Stimulated activated naive CD4-positive, alpha-beta T cell (primary cell): ENCODE measurements around the gene GINS2.

Experiments used
- DNase-seq, 6 experiments: peaks; one replicate each; lab custom pipeline; 2025; lab: John Stamatoyannopoulos, UW

GINS2 gene

DNA sequence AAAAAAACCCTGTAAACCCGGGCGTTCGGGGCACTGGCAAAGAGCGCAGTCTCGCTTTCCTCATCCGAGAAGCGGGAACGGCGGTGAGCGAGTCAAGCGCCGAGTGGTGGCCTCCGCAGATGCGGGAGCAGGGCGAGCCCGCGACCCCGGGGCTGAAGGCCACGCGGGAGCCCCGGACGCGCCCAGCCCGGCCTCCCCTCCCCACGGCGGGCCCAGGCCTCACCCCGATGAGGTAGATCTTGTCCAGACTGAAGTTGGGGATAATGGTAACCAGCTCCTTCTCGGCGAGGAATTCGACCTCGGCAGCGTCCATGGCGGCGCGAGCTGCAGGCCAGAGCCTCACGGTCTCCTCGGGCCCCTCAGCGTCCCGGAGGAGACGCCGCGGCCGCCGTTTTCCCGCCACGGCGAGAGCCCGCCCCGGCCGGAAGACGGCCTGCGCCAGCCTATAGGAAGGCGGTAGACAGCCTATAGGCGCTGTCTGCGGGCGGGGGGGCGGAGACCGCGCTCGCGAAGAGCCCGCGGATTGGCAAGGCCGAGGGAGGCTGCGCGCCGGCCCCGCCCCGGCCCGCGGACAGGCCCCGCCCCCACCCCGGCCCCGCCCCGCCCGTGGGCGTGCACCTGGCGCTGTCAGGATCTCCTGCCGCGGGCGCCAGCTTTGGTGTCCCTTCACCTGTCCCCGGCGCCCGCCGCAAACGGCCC lies at the start of gene GINS2:
Gene GINS2, minus strand, starts transcription at position 369 of the 699 bp plus-strand sequence. Its CDS starts 56 bp downstream, at position 313.
- DNase-seq = peak; percentile 82 to 91 (median 88)

- DNase-seq = no peak
These were observed 48.2 kb upstream of the GINS2 start for GRCh38 chr16:85736921-85737320.

DNA sequence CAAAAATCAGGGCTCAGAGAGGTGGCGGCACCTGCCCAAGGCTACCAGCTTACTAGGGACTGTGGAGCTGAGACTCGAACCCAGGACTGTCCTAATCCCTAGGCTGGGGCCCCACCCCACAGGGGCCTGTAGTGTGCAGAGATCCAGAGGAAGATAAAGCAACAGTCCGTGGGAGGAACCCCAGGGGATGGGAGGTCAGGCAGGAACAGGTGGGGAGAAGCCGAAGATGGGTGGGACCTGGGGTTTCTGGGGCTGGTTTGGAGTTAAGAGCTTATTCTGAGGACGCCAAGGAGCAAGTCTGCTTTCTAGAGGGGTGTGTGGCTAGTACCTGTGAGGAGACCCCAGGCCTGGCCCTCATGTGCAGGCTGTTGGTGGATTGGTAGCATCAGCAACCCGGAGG lies 47.2 kb upstream of the GINS2 start:
- DNase-seq = no peak

DNA sequence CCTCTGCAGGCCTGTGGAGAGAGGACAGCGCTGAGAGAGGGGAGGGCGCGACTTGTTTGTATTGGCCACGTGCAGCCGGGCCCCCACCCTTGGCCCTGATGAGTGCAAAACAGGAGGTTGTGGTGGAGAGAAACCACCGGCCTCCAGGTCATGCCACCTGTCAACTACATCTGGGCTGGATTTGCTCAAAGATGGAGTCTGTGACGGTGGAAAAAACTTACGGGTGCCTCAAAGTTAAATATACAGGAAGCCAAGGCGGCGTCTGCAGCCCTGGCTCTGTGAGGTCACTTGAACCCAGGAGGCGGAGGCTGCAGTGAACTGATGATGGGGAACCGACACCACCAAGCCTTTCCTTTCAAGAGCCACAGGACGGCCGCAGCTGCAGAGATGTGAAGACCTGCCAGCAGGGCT lies 46.5 kb upstream of the GINS2 start:
- peak; percentile 3 to 72 (median 46) for DNase-seq

DNA sequence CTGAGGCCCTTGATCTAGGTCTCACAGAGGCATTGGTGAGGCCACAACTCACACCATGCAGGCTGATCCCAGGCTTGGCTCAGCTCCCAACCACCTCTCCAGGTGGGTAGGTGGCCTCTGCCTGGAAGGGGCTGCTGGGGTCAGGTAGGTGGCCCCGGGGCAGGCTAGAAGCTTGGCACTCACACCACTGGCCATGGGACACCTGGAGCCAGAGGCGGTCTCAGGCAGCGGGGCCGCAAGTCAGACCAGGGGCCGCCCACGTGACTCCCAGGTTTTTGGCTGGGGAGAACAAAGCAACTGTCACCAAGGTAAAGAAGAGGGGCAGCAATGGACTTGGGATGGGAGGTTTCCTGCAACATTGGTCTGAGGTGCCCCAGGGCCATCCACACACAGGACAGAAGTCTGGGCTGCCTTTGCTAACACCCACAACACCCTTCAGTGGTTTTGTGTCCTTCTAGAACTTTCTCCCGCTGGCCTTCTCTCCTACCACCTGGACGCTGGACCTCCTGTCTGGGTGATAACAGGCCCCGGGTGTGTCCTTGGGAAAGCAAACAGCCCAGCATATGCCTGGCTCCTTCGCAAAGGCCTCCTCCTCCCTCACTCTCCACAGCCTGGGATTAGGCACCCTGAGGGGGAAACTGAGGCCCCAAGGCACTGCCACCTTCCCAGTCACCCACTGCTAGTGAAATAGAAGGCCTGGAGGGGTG lies 45.7 kb upstream of the GINS2 start:
- DNase-seq = no peak

DNA sequence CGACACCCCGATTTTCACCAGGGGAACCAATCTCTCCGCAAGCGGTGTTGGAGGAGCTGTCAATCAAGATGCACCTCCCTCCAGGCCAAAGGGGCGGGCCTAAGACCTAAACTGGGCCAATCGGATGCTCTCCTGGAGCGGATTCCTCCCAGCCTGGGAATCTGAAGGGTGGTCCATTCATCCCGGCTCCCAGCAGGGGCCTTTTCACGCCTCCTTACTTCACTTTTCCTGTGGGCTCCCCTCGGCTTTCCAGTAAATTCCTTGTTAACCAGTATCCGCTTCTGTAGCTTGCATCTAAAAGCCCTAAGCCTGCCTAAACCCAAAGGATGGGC lies 45.1 kb upstream of the GINS2 start:
- DNase-seq = no peak

DNA sequence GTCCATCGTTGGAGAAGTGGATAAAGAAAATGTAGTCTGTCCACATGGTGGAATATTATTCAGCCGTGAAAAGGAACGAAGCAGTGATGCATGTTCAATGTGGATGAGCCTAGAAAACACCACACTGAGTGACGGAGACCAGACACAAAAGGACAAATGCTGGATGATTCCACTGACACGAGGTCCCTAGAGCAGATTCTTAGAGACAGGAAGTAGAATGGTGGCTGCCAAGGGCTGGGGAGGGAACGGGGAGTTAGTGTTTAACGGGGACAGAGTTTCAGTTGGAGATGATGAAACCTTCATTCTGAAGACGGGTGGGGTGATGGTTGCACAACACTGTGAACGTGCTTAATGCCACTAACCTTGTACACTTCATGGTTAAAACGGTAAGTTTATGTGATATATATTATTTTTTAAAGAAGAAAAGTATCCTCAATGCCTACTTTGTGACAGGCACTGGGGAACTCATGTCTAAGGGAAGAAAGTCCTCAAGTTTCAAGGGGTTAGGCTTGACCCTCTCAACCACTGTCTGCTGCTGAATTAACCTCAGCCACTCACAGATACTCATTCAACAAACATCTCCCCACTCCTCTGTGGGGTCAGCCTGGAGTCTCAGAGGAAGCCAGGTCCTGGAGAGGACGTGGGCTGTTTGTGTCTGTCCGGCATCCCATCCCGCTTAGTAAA lies 44.5 kb upstream of the GINS2 start:
- no peak for DNase-seq

GRCh38 chr16:85731179-85731578 lies 42.4 kb upstream of the GINS2 start:
- no peak for DNase-seq

DNA sequence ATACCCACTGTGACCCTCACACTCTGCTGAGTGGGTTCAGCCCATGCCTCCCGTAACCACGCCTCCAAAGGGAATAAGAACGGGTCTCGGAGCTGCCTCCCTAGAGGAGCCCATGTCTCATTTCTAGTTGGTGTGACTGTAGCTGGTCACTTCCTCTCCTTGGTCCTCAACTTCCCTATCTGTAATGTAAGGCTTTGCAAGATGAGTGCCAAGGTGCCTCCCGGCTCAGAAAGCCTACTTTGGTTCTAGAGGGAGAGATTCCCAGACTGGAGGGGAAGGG lies 41.4 kb upstream of the GINS2 start:
- no peak for DNase-seq

DNA sequence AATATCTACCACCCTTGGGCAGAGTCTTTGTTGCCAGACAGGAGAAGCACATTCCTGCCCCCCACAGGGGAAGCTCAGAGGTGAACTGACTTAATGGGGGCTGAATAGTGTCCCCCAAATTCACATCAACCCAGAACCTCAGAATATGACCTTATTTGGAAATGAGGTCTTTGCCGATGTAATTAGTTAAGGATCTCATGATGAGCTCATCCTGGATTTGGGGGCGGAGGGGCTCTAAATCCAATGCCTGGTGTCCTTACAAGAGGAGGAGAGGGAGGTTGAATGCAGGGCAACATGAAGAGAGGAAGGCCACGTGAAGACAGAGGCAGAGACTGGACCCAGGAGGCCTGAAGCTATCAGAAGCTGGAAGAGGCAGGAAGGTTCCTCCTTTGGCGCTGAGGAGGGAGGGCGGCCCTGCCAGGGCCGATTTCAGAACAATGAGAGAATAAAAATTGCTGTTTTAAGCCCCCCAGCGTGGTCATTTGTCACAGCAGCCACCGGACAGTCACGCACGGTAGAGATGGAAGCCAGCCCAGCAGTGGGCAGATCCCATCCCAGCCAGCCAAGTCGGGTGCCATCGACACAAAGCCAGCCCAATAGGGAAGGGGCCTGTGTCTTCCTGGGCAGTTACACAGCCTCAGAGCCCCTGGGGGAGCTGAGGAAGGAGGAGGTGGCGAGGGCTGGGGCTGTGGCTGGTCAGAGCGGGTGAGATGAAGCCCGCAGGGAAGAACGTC lies 40.9 kb upstream of the GINS2 start:
- DNase-seq = no peak

DNA sequence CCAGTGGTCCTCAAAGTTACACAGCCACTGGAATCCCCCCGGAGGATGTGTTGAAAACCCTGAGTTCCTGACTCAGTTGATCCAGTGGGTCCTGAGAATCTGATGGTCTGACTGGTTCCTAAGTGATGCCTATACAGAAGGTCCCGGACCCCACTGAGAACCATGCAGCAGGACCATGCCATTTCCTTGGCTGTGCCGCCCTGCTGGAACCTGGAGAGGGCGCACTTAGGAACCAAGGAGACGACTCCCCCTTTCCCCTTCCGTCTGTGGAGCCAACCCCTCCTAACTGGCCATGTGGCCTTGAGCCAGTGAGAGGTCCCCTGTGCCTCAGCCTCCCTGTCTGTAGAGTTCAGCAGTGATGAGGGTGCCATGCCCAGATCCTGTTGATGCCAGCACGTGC lies 40.1 kb upstream of the GINS2 start:
- DNase-seq = no peak

- DNase-seq = no peak
These were observed 36.2 kb upstream of the GINS2 start for GRCh38 chr16:85724936-85725335.

DNA sequence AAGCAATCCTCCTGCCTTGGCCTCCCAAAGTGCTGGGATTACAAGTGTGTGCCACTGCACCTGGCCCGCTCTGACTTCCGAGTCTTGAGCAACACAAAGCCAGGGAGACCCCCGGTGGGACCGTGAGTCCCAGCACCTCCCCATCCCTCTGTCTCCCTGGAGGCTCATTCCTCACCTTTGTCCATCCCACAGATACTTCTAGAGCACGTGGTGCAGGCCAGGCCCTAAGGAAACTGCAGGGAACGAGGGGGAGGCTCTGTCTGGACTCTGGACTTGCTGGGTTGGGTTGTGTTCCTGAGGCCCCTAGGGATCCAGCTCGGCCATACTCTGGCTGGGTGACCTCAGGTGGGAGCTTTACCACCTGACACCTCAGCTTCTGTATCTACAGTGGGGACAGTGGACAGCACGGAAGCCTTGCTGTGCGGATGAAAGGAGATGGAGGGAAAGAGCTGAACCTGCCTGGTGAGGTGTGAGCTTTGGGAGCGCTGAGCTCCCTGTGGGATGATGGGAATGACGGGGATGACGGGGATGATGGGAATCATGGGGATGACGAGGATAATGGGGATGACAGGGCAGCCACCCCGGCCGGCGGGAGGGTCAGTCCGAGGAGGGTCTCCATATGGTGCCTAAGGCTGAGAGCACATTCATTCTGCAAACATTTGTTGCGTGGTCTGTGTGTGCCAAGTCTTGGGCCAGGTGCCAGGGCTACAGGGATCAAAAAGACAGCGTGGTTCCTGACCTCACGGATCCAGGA lies 35.5 kb upstream of the GINS2 start:
- DNase-seq = no peak

GRCh38 chr16:85722128-85722893 lies 33.6 kb upstream of the GINS2 start:
- DNase-seq = no peak

DNA sequence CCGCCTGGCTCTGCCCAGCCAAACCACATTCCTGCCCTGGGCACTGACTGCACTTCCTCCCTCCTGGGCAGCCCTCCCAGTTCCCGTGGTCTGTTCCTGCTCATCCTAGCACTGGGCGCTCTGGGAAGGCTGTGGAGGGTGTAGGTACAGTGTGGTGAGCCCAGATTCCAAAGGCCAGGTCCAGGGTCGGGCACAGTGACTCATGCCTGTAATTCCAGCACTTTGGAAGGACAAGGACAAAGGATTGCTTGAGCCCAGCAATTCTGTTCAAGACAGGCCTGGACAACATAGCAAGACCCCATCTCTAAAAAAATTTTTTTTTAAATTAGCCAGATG lies 31.5 kb upstream of the GINS2 start:
- no peak for DNase-seq

DNA sequence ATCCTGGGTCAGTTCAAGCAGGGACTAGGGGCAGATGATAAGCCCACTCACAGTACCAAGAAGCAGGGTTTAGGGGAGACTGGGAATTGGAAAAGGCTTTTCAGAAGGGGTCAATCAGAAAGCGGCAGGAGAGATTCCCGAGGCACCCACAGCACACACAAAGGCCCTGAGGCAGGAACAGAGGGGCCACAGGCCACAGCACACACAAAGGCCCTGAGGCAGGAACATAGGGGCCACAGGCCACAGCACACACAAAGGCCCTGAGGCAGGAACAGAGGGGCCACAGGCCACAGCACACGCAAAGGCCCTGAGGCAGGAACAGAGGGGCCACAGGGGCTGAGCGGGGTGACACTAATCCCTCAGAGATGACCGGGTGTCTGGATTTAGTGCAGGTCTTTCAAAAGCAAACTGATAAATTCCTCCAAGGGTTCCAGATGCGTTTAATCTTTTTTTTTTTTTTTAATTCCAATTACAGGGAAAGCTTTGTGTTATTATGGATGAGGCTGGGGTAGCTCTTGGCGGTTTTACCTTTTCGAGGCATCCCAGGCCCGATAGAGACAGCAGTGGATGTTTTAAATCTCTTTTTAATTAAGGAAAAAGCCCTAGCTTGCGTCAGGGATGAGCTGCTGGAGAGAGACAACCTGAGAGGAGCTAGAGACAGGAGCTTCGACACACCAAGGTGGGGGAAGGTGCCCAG lies 31.0 kb upstream of the GINS2 start:
- DNase-seq = no peak

GRCh38 chr16:85718682-85719081 lies 29.9 kb upstream of the GINS2 start:
- DNase-seq = no peak

DNA sequence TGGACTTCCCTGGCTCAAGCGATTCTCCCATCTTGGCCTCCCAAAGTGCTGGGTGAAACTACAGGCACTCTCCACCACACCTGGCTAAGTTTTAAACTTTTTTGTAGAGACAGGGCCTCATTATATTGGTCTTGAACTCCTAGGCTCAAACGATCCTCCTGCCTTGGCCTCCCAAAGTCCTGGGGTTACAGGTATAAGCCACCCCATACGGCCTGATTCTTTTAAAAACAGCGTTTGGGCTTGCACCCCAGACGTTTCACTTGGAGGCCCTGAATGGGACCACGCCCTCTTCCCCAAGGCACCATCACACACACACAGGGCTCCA lies 29.4 kb upstream of the GINS2 start:
- DNase-seq = no peak

DNA sequence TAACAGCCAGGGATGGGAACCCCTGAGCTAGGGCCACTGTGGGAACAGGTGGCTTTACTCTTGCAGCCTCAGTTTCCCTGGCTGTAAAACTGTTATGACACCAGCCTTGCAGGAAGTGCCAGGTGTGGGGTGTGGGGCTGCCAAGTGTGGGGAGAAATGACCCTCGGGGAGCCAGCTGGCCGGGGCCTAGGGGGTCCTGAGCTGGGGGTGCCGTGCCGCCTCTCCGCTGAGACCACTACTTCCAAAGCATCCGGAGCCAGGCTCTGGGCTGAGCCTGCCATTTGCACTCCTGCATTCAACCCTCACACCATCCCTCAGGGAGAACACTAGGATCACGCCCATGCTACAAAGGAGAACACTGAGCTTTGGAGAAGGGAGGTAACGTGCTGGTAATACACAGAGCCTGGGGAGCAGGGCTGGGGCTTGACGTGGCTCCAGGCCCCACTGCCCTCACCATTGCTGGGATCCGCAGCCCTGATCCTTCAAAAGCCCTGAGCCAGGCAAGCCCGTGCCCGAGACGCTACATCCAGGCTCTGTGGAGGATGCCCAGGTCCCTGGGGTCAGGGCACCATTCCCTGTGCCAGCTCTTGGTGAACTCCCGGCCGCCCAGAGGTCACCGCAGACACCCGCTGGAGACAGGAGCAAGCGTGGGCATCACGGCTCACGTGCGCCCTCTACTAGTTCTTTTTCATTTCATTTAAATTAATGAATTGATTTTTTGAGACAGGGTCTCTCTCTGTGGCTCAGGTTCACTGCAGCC lies 28.8 kb upstream of the GINS2 start:
- DNase-seq = peak; percentile 6 to 68 (median 34)

DNA sequence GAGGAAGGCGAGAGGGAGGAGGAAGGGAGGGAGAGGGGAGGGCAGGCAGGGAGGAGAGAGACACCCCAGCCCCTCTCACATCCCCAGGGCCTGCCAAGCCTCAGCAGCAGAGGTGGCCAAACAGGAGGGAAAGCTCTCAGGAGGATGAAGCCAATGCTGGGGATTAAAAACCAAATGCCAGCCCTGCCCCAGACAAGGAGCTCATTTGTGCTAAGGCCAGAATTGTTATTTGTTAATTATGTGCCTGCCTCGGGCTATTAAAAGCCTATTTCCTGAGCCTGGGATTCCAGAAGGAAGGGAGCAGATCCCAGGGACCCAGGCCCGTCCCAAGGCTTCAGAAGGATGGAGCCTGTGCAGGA lies 27.9 kb upstream of the GINS2 start:
- no peak for DNase-seq
